Measurements from ENCODE around the gene ADAMTS10. TPM values are rescaled to one million over a fixed set of nuclear protein-coding genes. Genes with fewer than 3 reads are reported as not detected.

The ADAMTS10 gene
- total and polyA plus RNA-seq, 2 of the 8 experiments (the other 6 are each of a cell fraction or from before 2014, with no cell fraction given), result 6.9 to 17.4 TPM

- no peak overlapping the region for H2AK5ac ChIP-seq (ENCODE audit: low read depth, low read length)
- H3K27ac ChIP-seq (ENCODE audit: low read depth, low read length), result no peak overlapping the region
- no peak overlapping the region for H2BK120ac ChIP-seq (replicated peaks; ENCODE audit: low read depth, low read length)
- no peak overlapping the region for H3K56ac ChIP-seq (replicated peaks; ENCODE audit: insufficient read length, low read depth, low read length)
- no peaks in the 10 kb centered on the region for H3K79me1 ChIP-seq (ENCODE audit: low read depth, low read length)
- no peaks in the 10 kb centered on the region for H3K9me3 ChIP-seq (ENCODE audit: insufficient read depth in 2 of 2, low read depth in 1 of 2, low read length in 1 of 2)
- H2AFZ ChIP-seq (ENCODE audit: low read length), result no peak overlapping the region
- no peak overlapping the region for H4K5ac ChIP-seq (ENCODE audit: insufficient read length, low read depth, low read length)
- no peaks in the 10 kb centered on the region for H3K79me2 ChIP-seq (ENCODE audit: control insufficient read depth in 1 of 2, insufficient read depth in 2 of 2, low read length in 2 of 2)
- peaks cover 0 to 2% (median 0%) of the 10 kb centered on the region in 4 experiments; a peak in 1 of 7 replicates for H3K27me3 ChIP-seq (replicated peaks in 1 of 4; ENCODE audit: control insufficient read depth in 3 of 4, extremely low read depth in 1 of 4, insufficient read depth in 3 of 4, low read length in 3 of 4)
- no peaks in the 10 kb centered on the region for H3K36me3 ChIP-seq (ENCODE audit: control insufficient read depth in 2 of 4, insufficient read depth in 4 of 4, low read length in 3 of 4)
- H4K91ac ChIP-seq (replicated peaks; ENCODE audit: insufficient read length, low read length), result no peak overlapping the region
- ChIA-PET POLR2A (ENCODE audit: partially characterized antibody) (interaction anchor here (0.6 to 1.5 kb wide), 2 partner anchors 50 to 412 kb away, joined by 3 read pairs; no protein-coding TSS in a partner anchor), CTCF (ENCODE audit: partially characterized antibody) (interaction anchor here (1.1 to 1.2 kb wide), 2 partner anchors 12 to 35 kb away, joined by 4 to 6 read pairs; no protein-coding TSS in a partner anchor)
- H3K9ac ChIP-seq (replicated peaks in 1 of 4; ENCODE audit: extremely low read depth in 1 of 4, low read depth in 3 of 4, low read length in 3 of 4), result no peak overlapping the region
- no peak overlapping the region for H2BK15ac ChIP-seq (ENCODE audit: low read length)
- no peak overlapping the region for H2BK20ac ChIP-seq (ENCODE audit: low read length)
- H4K20me1 ChIP-seq (replicated peaks in 1 of 2; ENCODE audit: control insufficient read depth in 1 of 2, insufficient read depth in 2 of 2, low read length in 2 of 2), result no peaks in the 10 kb centered on the region
- no peak overlapping the region for H3K4me2 ChIP-seq (ENCODE audit: insufficient read depth in 1 of 2, low read depth in 2 of 2, low read length in 2 of 2)
- DNase-seq (ENCODE audit: low read depth in 1 of 2, low spot score in 2 of 2) (no peak), FAIRE-seq (no peak)
- no peak overlapping the region for H3K14ac ChIP-seq (ENCODE audit: insufficient read length)
- H3K23me2 ChIP-seq (ENCODE audit: low read depth, low read length), result peaks cover 3% of the 10 kb centered on the region; the same call in 1 of the 2 replicates
- H3K4me1 ChIP-seq (replicated peaks in 1 of 4; ENCODE audit: control insufficient read depth in 3 of 4, insufficient read depth in 4 of 4, low read length in 3 of 4), result peaks cover 0 to 6% (median 0%) of the 10 kb centered on the region in 4 experiments; a peak in 1 of 7 replicates
- H3K4me3 ChIP-seq (ENCODE audit: extremely low read depth in 1 of 4, insufficient read depth in 2 of 4, low read depth in 3 of 4, low read length in 4 of 4), result no peak overlapping the region
- no peak overlapping the region for H3K23ac ChIP-seq (ENCODE audit: insufficient read length)
- H2BK12ac ChIP-seq (ENCODE audit: low read depth, low read length), result no peak overlapping the region
- TF ChIP-seq JUN (IDR thresholded peaks at IDR 0.05; ENCODE audit: low read depth, low read length) (no peak), KDM1A (IDR thresholded peaks at IDR 0.05; ENCODE audit: borderline replicate concordance, low read length) (peak; percentile 77; the same call in 1 of the 2 replicates)
- no peak overlapping the region for H3K4ac ChIP-seq (replicated peaks; ENCODE audit: insufficient read length, low read depth, low read length)
- H4K8ac ChIP-seq (ENCODE audit: extremely low read depth, insufficient read depth, low read length), result no peak overlapping the region
- H3K18ac ChIP-seq (ENCODE audit: extremely low read depth, low read length), result no peak overlapping the region
- 82% methylated on average over 5 of the region's 5 CpGs; no CpG with 5 or more reads in 1 of the 2 experiments for WGBS, 2 experiments (ENCODE audit: extremely low coverage in 1 of 2, insufficient coverage in 1 of 2, insufficient read length in 1 of 2, insufficient replicate concordance in 2 of 2, low coverage in 1 of 2, low lambda C conversion rate in 2 of 2, missing lambda C conversion rate in 1 of 2)
- no peak overlapping the region for H2BK5ac ChIP-seq (ENCODE audit: low read depth, low read length)
These were observed 47.4 kb upstream of the ADAMTS10 start for GRCh38 chr19:8657869-8658268.
